HEK293 (cell line): ENCODE measurements around the gene ANKRD44.

Experiments
- CTCF ChIA-PET: fragments of 350-600 bp; formaldehyde crosslinking; extraction: SDS; loops from one replicate; lab custom pipeline; 2021; ENCODE audit warnings: antibody characterized with exemption; lab: Yijun Ruan, JAX
- POLR2A ChIA-PET: fragments of 300-600 bp; formaldehyde crosslinking; extraction: SDS; loops from one replicate; lab custom pipeline; 2020; ENCODE audit warnings: antibody characterized with exemption, inconsistent platforms; lab: Yijun Ruan, JAX
- H3K27ac ChIP-seq: fragments of 200-500 bp; sonication (Bioruptor generic); 2 replicates; pipeline ENCODE4 v1.5.1; 2014; ENCODE audit warnings: low read depth, low read length, control low read depth, inconsistent platforms; ENCODE audit errors: extremely low read depth
- H3K36me3 ChIP-seq, 2 experiments: fragments of 200-500 bp in 1 of 2; sonication (Bioruptor generic) in 1 of 2; 1 replicate in 1 of 2; 2 replicates in 1 of 2; pipeline ENCODE4 v1.5.1; 2014 to 2017; ENCODE audit warnings: inconsistent platforms in 2 of 2, low read length in 2 of 2; ENCODE audit not compliant: control insufficient read depth in 2 of 2, insufficient read depth in 1 of 2
- H3K4me1 ChIP-seq: fragments of 200-500 bp; sonication (Bioruptor generic); 2 replicates; pipeline ENCODE4 v1.5.1; 2014; ENCODE audit warnings: mild to moderate bottlenecking, low read length, inconsistent platforms; ENCODE audit not compliant: control insufficient read depth, insufficient read depth
- H3K4me3 ChIP-seq: 2 replicates; pipeline ENCODE4 v1.5.1; 2011; ENCODE audit warnings: low read depth, mild to moderate bottlenecking, control low read depth, low read length, moderate library complexity
- H3K9me3 ChIP-seq: fragments of 200-500 bp; sonication (Bioruptor generic); 2 replicates; pipeline ENCODE4 v1.5.1; 2014; ENCODE audit warnings: low read depth, low read length, inconsistent platforms; ENCODE audit not compliant: control insufficient read depth, insufficient read depth
- BCL11B ChIP-seq: fragments of 450-650 bp; formaldehyde crosslinking; IDR thresholded peaks from 2 replicates; pipeline ENCODE4 v1.5.1; 2016; ENCODE audit warnings: low read depth, missing biosample characterization, missing genetic modification characterization
- ELK4 ChIP-seq: IDR thresholded peaks from 2 replicates; pipeline ENCODE4 v1.6.1; 2011; ENCODE audit warnings: mild to moderate bottlenecking, low read depth, low read length, borderline replicate concordance
- KLF1 ChIP-seq: fragments of 450-650 bp; formaldehyde crosslinking; IDR thresholded peaks from 2 replicates; pipeline ENCODE4 v1.5.1; 2016; ENCODE audit warnings: missing biosample characterization, missing genetic modification characterization
- MYNN ChIP-seq: fragments of 450-650 bp; formaldehyde crosslinking; IDR thresholded peaks from 2 replicates; pipeline ENCODE4 v1.5.1; 2016; ENCODE audit warnings: missing biosample characterization, missing genetic modification characterization, borderline replicate concordance
- OVOL3 ChIP-seq: fragments of 450-650 bp; formaldehyde crosslinking; IDR thresholded peaks from 2 replicates; pipeline ENCODE4 v1.5.1; 2016; ENCODE audit warnings: missing biosample characterization, missing genetic modification characterization
- PRDM1 ChIP-seq: fragments of 450-650 bp; formaldehyde crosslinking; IDR thresholded peaks from 2 replicates; pipeline ENCODE4; 2016; ENCODE audit warnings: missing biosample characterization, missing genetic modification characterization
- PRDM4 ChIP-seq: fragments of 450-650 bp; formaldehyde crosslinking; IDR thresholded peaks from 2 replicates; pipeline ENCODE4 v1.5.1; 2017; ENCODE audit warnings: missing biosample characterization, missing genetic modification characterization
- RBAK ChIP-seq: fragments of 450-650 bp; formaldehyde crosslinking; IDR thresholded peaks from 2 replicates; pipeline ENCODE4 v1.5.1; 2016; ENCODE audit warnings: missing biosample characterization, missing genetic modification characterization
- ZBTB21 ChIP-seq: fragments of 450-650 bp; formaldehyde crosslinking; IDR thresholded peaks from 2 replicates; pipeline ENCODE4 v1.5.1; 2017; ENCODE audit warnings: missing biosample characterization, missing genetic modification characterization
- ZBTB49 ChIP-seq: fragments of 450-650 bp; formaldehyde crosslinking; IDR thresholded peaks from 2 replicates; pipeline ENCODE4 v1.5.1; 2016; ENCODE audit warnings: missing biosample characterization, missing genetic modification characterization, low read depth
- ZFP37 ChIP-seq: fragments of 450-650 bp; formaldehyde crosslinking; IDR thresholded peaks from 2 replicates; pipeline ENCODE4 v1.5.1; 2016; ENCODE audit warnings: missing biosample characterization, missing genetic modification characterization
- ZNF133 ChIP-seq: fragments of 450-650 bp; formaldehyde crosslinking; IDR thresholded peaks from 2 replicates; pipeline ENCODE4 v1.5.1; 2016; ENCODE audit warnings: missing biosample characterization, missing genetic modification characterization
- ZNF138 ChIP-seq: fragments of 450-650 bp; formaldehyde crosslinking; IDR thresholded peaks from 2 replicates; pipeline ENCODE4 v1.5.1; 2016; ENCODE audit warnings: missing biosample characterization, missing genetic modification characterization, borderline replicate concordance
- ZNF146 ChIP-seq: fragments of 450-650 bp; formaldehyde crosslinking; IDR thresholded peaks from 2 replicates; pipeline ENCODE4 v1.5.1; 2016; ENCODE audit warnings: missing biosample characterization, missing genetic modification characterization
- ZNF202 ChIP-seq: fragments of 450-650 bp; formaldehyde crosslinking; IDR thresholded peaks from 2 replicates; pipeline ENCODE4 v1.5.1; 2016; ENCODE audit warnings: missing biosample characterization, missing genetic modification characterization, borderline replicate concordance
- ZNF23 ChIP-seq: fragments of 450-650 bp; formaldehyde crosslinking; IDR thresholded peaks from 2 replicates; pipeline ENCODE4 v1.5.1; 2016; ENCODE audit warnings: missing biosample characterization, missing genetic modification characterization, borderline replicate concordance
- ZNF26 ChIP-seq: fragments of 450-650 bp; formaldehyde crosslinking; IDR thresholded peaks from 2 replicates; pipeline ENCODE4 v1.5.1; 2016; ENCODE audit warnings: missing biosample characterization, missing genetic modification characterization
- ZNF292 ChIP-seq: fragments of 450-650 bp; formaldehyde crosslinking; IDR thresholded peaks from 2 replicates; pipeline ENCODE4 v1.5.1; 2016; ENCODE audit warnings: low read depth, missing biosample characterization, missing genetic modification characterization, borderline replicate concordance
- ZNF37A ChIP-seq: fragments of 450-650 bp; IDR thresholded peaks from 2 replicates; pipeline ENCODE4 v1.5.1; 2018; ENCODE audit warnings: missing biosample characterization, missing genetic modification characterization
- ZNF391 ChIP-seq: fragments of 450-650 bp; formaldehyde crosslinking; IDR thresholded peaks from 2 replicates; pipeline ENCODE4 v1.5.1; 2016; ENCODE audit warnings: low read depth, missing biosample characterization, missing genetic modification characterization, borderline replicate concordance
- ZNF416 ChIP-seq: fragments of 450-650 bp; formaldehyde crosslinking; IDR thresholded peaks from 2 replicates; pipeline ENCODE4 v1.5.1; 2016; ENCODE audit warnings: missing biosample characterization, missing genetic modification characterization
- ZNF548 ChIP-seq: fragments of 450-650 bp; formaldehyde crosslinking; IDR thresholded peaks from 2 replicates; pipeline ENCODE4 v1.5.1; 2016; ENCODE audit warnings: missing biosample characterization, missing genetic modification characterization
- ZNF626 ChIP-seq: fragments of 450-650 bp; sonication (Bioruptor Pico); formaldehyde crosslinking; IDR thresholded peaks from 2 replicates; pipeline ENCODE4 v1.5.1; 2018; ENCODE audit warnings: missing biosample characterization, missing genetic modification characterization, inconsistent platforms
- ZNF670 ChIP-seq: fragments of 450-650 bp; formaldehyde crosslinking; IDR thresholded peaks from 2 replicates; pipeline ENCODE4 v1.5.1; 2016; ENCODE audit warnings: missing biosample characterization, missing genetic modification characterization, low read depth
- ZNF777 ChIP-seq: fragments of 450-650 bp; formaldehyde crosslinking; IDR thresholded peaks from 2 replicates; pipeline ENCODE4 v1.5.1; 2017; ENCODE audit warnings: missing biosample characterization, missing genetic modification characterization, borderline replicate concordance
- ZNF791 ChIP-seq: fragments of 450-650 bp; formaldehyde crosslinking; IDR thresholded peaks from 2 replicates; pipeline ENCODE4 v1.5.1; 2016; ENCODE audit warnings: missing biosample characterization, missing genetic modification characterization

ANKRD44 gene

GRCh38 chr2:197052356-197052755, 258.2 kb downstream of the ANKRD44 start (continued):
- no peak for TF ChIP-seq PRDM4 (tag by site-specific recombination)

GRCh38 chr2:197045115-197045514, 265.5 kb downstream of the ANKRD44 start:
- no peak overlapping the region for H3K27ac ChIP-seq
- no peak for TF ChIP-seq ZNF391 (tag by site-specific recombination)
- TF ChIP-seq ZNF23: no peak
- no peak for TF ChIP-seq ZBTB49 (tag by site-specific recombination)
- TF ChIP-seq ZNF548: no peak
- TF ChIP-seq ZNF777 (tag by site-specific recombination): no peak
- TF ChIP-seq PRDM1: no peak
- TF ChIP-seq ZNF292 (tag by site-specific recombination): no peak
- TF ChIP-seq OVOL3 (tag by site-specific recombination): no peak
- no peak for TF ChIP-seq ZFP37 (tag by site-specific recombination)
- no peak for TF ChIP-seq ZNF202 (tag by site-specific recombination)
- TF ChIP-seq MYNN (tag by site-specific recombination): no peak
- no peak for TF ChIP-seq ZBTB21 (tag by site-specific recombination)
- TF ChIP-seq, all 188 proteins: peak for 0
- Histone ChIP-seq H3K4me3 (no peak overlapping the region), H3K36me3 (no peaks in the 10 kb centered on the region), H3K4me1 (no peaks in the 10 kb centered on the region), H3K9me3 (no peaks in the 10 kb centered on the region)
- ChIA-PET POLR2A (no interaction called here), CTCF (interaction anchor here (0.7 to 0.9 kb wide), 5 partner anchors 22 to 124 kb away, joined by 3 to 5 read pairs (median 3); no protein-coding TSS in a partner anchor)

- ChIA-PET POLR2A (no interaction called here), CTCF (interaction anchor here (0.5 kb wide), 1 partner anchor 310 kb away, joined by 4 read pairs; no protein-coding TSS in a partner anchor)
- H3K36me3 ChIP-seq: no peaks in the 10 kb centered on the region
- H3K4me1 ChIP-seq: no peaks in the 10 kb centered on the region
- no peak overlapping the region for H3K4me3 ChIP-seq
- no peaks in the 10 kb centered on the region for H3K9me3 ChIP-seq
- H3K27ac ChIP-seq: no peak overlapping the region
- TF ChIP-seq ZNF416 (tag by site-specific recombination) (no peak), BCL11B (tag by site-specific recombination) (no peak), ELK4 (no peak), ZNF670 (tag by site-specific recombination) (no peak), ZNF146 (tag by site-specific recombination) (no peak), KLF1 (tag by site-specific recombination) (no peak), ZNF26 (tag by site-specific recombination) (no peak), ZNF791 (tag by site-specific recombination) (no peak), ZNF37A (no peak), RBAK (tag by site-specific recombination) (no peak), ZNF138 (tag by site-specific recombination) (no peak), ZNF626 (tag by site-specific recombination) (no peak), ZNF133 (no peak)
These were observed 267.8 kb downstream of the ANKRD44 start for GRCh38 chr2:197042739-197043196.
